ENCODE results near the gene SF3B3.

GRCh38 chr16:70589998-70590471 lies 66.4 kb downstream of the SF3B3 start:
- TF ChIP-seq CTCF (IDR thresholded peaks at IDR 0.05), result no peak
- TF ChIP-seq POLR2A (IDR thresholded peaks at IDR 0.05), result no peak
